ENCODE measurements around the gene HORMAD2.

DNA sequence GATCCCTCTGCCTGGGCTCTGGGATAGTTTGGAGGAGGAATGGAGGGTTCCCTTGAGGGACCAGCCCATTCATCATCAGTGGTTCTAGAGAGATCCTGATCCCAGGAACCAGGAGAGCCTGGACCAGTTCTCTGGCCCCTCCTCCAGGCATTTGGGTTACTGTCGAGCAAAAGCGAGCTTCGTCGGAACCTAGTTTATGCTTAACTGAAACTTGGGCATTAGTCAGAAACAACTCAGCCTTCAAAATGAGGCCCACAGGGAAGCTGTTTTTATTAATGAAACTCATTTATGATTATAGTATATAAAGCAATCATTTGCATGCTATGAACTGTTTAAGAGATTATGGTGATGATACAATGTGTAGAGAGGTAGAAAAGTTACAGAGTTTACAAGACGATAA lies 104.9 kb downstream of the HORMAD2 start:
- no peak for TF ChIP-seq PPARA (CRISPR knock-in tag; IDR thresholded peaks at IDR 0.05; ENCODE audit: borderline replicate concordance)
- TF ChIP-seq, protein P1, sequence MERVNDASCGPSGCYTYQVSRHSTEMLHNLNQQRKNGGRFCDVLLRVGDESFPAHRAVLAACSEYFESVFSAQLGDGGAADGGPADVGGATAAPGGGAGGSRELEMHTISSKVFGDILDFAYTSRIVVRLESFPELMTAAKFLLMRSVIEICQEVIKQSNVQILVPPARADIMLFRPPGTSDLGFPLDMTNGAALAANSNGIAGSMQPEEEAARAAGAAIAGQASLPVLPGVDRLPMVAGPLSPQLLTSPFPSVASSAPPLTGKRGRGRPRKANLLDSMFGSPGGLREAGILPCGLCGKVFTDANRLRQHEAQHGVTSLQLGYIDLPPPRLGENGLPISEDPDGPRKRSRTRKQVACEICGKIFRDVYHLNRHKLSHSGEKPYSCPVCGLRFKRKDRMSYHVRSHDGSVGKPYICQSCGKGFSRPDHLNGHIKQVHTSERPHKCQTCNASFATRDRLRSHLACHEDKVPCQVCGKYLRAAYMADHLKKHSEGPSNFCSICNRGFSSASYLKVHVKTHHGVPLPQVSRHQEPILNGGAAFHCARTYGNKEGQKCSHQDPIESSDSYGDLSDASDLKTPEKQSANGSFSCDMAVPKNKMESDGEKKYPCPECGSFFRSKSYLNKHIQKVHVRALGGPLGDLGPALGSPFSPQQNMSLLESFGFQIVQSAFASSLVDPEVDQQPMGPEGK (CRISPR knock-in tag; IDR thresholded peaks at IDR 0.05; ENCODE audit: borderline replicate concordance) = no peak
- TF ChIP-seq, protein P2, sequence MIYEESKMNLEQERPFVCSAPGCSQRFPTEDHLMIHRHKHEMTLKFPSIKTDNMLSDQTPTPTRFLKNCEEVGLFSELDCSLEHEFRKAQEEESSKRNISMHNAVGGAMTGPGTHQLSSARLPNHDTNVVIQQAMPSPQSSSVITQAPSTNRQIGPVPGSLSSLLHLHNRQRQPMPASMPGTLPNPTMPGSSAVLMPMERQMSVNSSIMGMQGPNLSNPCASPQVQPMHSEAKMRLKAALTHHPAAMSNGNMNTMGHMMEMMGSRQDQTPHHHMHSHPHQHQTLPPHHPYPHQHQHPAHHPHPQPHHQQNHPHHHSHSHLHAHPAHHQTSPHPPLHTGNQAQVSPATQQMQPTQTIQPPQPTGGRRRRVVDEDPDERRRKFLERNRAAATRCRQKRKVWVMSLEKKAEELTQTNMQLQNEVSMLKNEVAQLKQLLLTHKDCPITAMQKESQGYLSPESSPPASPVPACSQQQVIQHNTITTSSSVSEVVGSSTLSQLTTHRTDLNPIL (CRISPR knock-in tag; IDR thresholded peaks at IDR 0.05; ENCODE audit: low read depth) = no peak
- no peak for TF ChIP-seq ISL1 (CRISPR knock-in tag; IDR thresholded peaks at IDR 0.05)
- TF ChIP-seq ESRRG (CRISPR knock-in tag; IDR thresholded peaks at IDR 0.05) = no peak
- TF ChIP-seq RARB (CRISPR knock-in tag; IDR thresholded peaks at IDR 0.05) = no peak
- TF ChIP-seq GLIS3 (CRISPR knock-in tag; IDR thresholded peaks at IDR 0.05) = no peak
- TF ChIP-seq ZFP30 (CRISPR knock-in tag; IDR thresholded peaks at IDR 0.05) = no peak
